Tibial nerve (tissue), 4 donors: ENCODE measurements around the gene FYB2.

Experiments
- EP300 ChIP-seq, 2 donors: sonication (generic); formaldehyde crosslinking; IDR thresholded peaks; one replicate each; pipeline ENCODE4 v1.6.1; 2017; ENCODE audit warnings: antibody characterized with exemption in 2 of 2, mild to moderate bottlenecking in 1 of 2
- TF ChIP-seq, protein P1 (sequence below), 5 experiments: fragments of 200-600 bp in 3 of 5; fragments of 450-650 bp in 2 of 5; sonication (generic) in 3 of 5; IDR thresholded peaks; one replicate each; pipeline ENCODE4 v1.5.1; 2016 to 2019; ENCODE audit warnings: antibody characterized with exemption in 5 of 5, mild to moderate bottlenecking in 3 of 5, moderate library complexity in 2 of 5

DNA sequence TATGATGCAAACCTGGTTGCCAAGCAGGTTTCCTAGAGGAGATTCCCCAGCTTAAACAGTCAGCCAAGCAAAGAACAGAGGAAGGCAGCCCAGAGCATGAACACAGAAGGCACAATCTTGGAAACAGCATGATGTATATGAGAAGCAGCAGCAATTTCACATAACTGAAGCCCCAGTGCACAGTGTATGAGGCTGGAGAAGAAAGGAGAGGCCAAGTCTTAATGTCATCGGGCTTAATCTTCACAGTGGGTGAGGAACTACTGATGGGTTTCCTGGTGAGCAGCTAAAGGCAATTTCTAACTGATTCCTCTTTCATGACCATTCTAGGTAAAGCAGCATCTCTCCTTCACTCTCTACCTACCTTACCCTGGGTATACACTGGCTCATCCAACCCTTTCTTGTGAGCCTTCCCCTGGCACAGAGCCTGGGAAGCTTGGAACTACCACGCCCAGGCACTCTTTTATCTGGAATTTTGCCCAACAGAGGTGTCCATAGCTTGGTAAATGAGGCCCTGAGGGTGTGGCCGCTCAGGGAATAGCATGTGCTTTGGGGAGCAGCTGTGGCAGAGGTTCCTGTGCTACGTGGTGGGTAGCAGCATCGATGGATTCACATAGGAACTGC is 22.0 kb downstream of the FYB2 start:
- TF ChIP-seq, protein P1, sequence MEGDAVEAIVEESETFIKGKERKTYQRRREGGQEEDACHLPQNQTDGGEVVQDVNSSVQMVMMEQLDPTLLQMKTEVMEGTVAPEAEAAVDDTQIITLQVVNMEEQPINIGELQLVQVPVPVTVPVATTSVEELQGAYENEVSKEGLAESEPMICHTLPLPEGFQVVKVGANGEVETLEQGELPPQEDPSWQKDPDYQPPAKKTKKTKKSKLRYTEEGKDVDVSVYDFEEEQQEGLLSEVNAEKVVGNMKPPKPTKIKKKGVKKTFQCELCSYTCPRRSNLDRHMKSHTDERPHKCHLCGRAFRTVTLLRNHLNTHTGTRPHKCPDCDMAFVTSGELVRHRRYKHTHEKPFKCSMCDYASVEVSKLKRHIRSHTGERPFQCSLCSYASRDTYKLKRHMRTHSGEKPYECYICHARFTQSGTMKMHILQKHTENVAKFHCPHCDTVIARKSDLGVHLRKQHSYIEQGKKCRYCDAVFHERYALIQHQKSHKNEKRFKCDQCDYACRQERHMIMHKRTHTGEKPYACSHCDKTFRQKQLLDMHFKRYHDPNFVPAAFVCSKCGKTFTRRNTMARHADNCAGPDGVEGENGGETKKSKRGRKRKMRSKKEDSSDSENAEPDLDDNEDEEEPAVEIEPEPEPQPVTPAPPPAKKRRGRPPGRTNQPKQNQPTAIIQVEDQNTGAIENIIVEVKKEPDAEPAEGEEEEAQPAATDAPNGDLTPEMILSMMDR (IDR thresholded peaks at IDR 0.05), result no peak
- no peak for TF ChIP-seq EP300 (IDR thresholded peaks at IDR 0.05)
